ENCODE results near the gene ADA.

DNA sequence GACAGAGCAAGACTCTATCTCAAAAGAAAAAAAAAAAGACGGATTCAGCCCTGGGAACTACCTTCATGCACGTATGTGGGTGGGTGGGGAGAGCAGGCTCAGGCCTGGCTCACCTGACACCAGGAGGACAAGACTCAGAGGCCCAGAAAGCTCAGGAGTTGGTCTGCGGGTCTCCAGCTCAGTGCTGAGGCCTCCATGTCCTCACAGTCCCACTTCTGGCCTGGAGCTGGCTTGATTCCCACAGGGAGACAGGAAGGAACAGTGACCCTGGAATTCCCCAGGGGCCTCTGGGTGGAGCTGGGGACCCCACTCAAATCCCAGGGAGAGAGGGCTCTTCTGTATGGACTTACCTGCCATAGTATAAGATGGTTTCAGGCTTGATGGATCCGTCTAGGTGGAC lies 15.6 kb downstream of the ADA start:
- TF ChIP-seq CTCF (IDR thresholded peaks at IDR 0.05): no peak
- TF ChIP-seq POLR2AphosphoS5 (IDR thresholded peaks at IDR 0.05; ENCODE audit: insufficient read depth in 1 of 2, low read depth in 1 of 2): no peak
- TF ChIP-seq POLR2A (IDR thresholded peaks at IDR 0.05): no peak
